ENCODE data around the gene VEZT. TPM values are rescaled to one million over a fixed set of nuclear protein-coding genes. Genes with fewer than 3 reads are reported as not detected.
"Not testable (repeated sequence)": the region's sequence is repeated elsewhere in the genome, so short reads cannot be mapped to it uniquely, and the experiment has no call there.

VEZT gene
- total RNA-seq, 1 donor from 2014 or later: 79.1 TPM

- Mint-ChIP-seq H3K4me3 (no peak overlapping the region), H3K4me1 (no peaks in the 10 kb centered on the region), H3K27ac (ENCODE audit: unreplicated experiment) (no peak overlapping the region), H3K9me3 (no peaks in the 10 kb centered on the region), H3K36me3 (ENCODE audit: low read depth) (no peaks in the 10 kb centered on the region), H3K27me3 (ENCODE audit: low read depth) (no peaks in the 10 kb centered on the region)
- TF ChIP-seq CTCF (conservative IDR thresholded peaks at IDR 0.05): no peak
- DNase-seq (ENCODE audit: low read depth, low spot score): no peak
Observed at GRCh38 chr12:95323212-95323611, 105.6 kb downstream of the VEZT start.

GRCh38 chr12:95324246-95324645, 106.6 kb downstream of the VEZT start:
- not testable (repeated sequence) for H3K27me3 Mint-ChIP-seq (ENCODE audit: low read depth); DNase-seq (ENCODE audit: low read depth, low spot score); H3K36me3 Mint-ChIP-seq (ENCODE audit: low read depth); H3K9me3 Mint-ChIP-seq; H3K4me1 Mint-ChIP-seq; H3K27ac Mint-ChIP-seq (ENCODE audit: unreplicated experiment); H3K4me3 Mint-ChIP-seq

- H3K27me3 Mint-ChIP-seq (ENCODE audit: low read depth): no peaks in the 10 kb centered on the region
- no peak for TF ChIP-seq CTCF (conservative IDR thresholded peaks at IDR 0.05)
- no peaks in the 10 kb centered on the region for H3K9me3 Mint-ChIP-seq
- H3K4me1 Mint-ChIP-seq: no peaks in the 10 kb centered on the region
- H3K4me3 Mint-ChIP-seq: no peak overlapping the region
- no peak overlapping the region for H3K27ac Mint-ChIP-seq (ENCODE audit: unreplicated experiment)
- H3K36me3 Mint-ChIP-seq (ENCODE audit: low read depth): no peaks in the 10 kb centered on the region
- no peak for DNase-seq (ENCODE audit: low read depth, low spot score)
Observed at GRCh38 chr12:95325501-95325900, 107.9 kb downstream of the VEZT start.

GRCh38 chr12:95326445-95326844, 108.8 kb downstream of the VEZT start:
- Mint-ChIP-seq H3K27me3 (ENCODE audit: low read depth) (no peaks in the 10 kb centered on the region), H3K9me3 (no peaks in the 10 kb centered on the region), H3K27ac (ENCODE audit: unreplicated experiment) (no peak overlapping the region), H3K4me3 (no peak overlapping the region), H3K4me1 (no peaks in the 10 kb centered on the region), H3K36me3 (ENCODE audit: low read depth) (no peaks in the 10 kb centered on the region)
- no peak for DNase-seq (ENCODE audit: low read depth, low spot score)
- no peak for TF ChIP-seq CTCF (conservative IDR thresholded peaks at IDR 0.05)

- no peaks in the 10 kb centered on the region for H3K9me3 Mint-ChIP-seq
- no peaks in the 10 kb centered on the region for H3K36me3 Mint-ChIP-seq (ENCODE audit: low read depth)
- no peak overlapping the region for H3K4me3 Mint-ChIP-seq
- no peak for DNase-seq (ENCODE audit: low read depth, low spot score)
- no peak for TF ChIP-seq CTCF (conservative IDR thresholded peaks at IDR 0.05)
- no peaks in the 10 kb centered on the region for H3K4me1 Mint-ChIP-seq
- H3K27ac Mint-ChIP-seq (ENCODE audit: unreplicated experiment): no peak overlapping the region
- H3K27me3 Mint-ChIP-seq (ENCODE audit: low read depth): no peaks in the 10 kb centered on the region
Observed at GRCh38 chr12:95326855-95327254, 109.2 kb downstream of the VEZT start.

GRCh38 chr12:95328708-95329107, 111.1 kb downstream of the VEZT start:
- DNase-seq (ENCODE audit: low read depth, low spot score): no peak
- Mint-ChIP-seq H3K27ac (ENCODE audit: unreplicated experiment) (no peak overlapping the region), H3K27me3 (ENCODE audit: low read depth) (no peaks in the 10 kb centered on the region), H3K36me3 (ENCODE audit: low read depth) (no peaks in the 10 kb centered on the region), H3K4me3 (no peak overlapping the region), H3K4me1 (no peaks in the 10 kb centered on the region), H3K9me3 (no peaks in the 10 kb centered on the region)
- no peak for TF ChIP-seq CTCF (conservative IDR thresholded peaks at IDR 0.05)

All from neural crest cell (in vitro differentiated cells).